ENCODE data around the gene SUGP2.

SUGP2 gene

GRCh38 chr19:18951721-18952281 lies 81.5 kb downstream of the SUGP2 start:
- DNase-seq (ENCODE audit: low spot score) = no peak

GRCh38 chr19:18949858-18950257 lies 83.5 kb downstream of the SUGP2 start:
- no peak for DNase-seq (ENCODE audit: low spot score)

GRCh38 chr19:18948976-18949356 lies 84.4 kb downstream of the SUGP2 start:
- DNase-seq (ENCODE audit: low spot score) = no peak

GRCh38 chr19:18948075-18948975 lies 85.0 kb downstream of the SUGP2 start:
- DNase-seq (ENCODE audit: low spot score) = no peak

- no peak for DNase-seq (ENCODE audit: low spot score)
Measured at GRCh38 chr19:18946918-18947317, 86.4 kb downstream of the SUGP2 start.

- no peak for DNase-seq (ENCODE audit: low spot score)
Measured at GRCh38 chr19:18946335-18946734, 87.0 kb downstream of the SUGP2 start.

GRCh38 chr19:18945297-18945696 lies 88.0 kb downstream of the SUGP2 start:
- DNase-seq (ENCODE audit: low spot score) = no peak

GRCh38 chr19:18943465-18943864 lies 89.9 kb downstream of the SUGP2 start:
- no peak for DNase-seq (ENCODE audit: low spot score)

- no peak for DNase-seq (ENCODE audit: low spot score)
Measured at GRCh38 chr19:18942692-18943091, 90.6 kb downstream of the SUGP2 start.

- no peak for DNase-seq (ENCODE audit: low spot score)
Measured at GRCh38 chr19:18941628-18942354, 91.5 kb downstream of the SUGP2 start.

Data from cerebellar cortex (tissue), 1 donor.